H1 (cell line): ENCODE results near the gene CDX2.

Experiments
- ASH2L ChIP-seq: fragments of 200-600, 300-600 bp; sonication (generic); IDR thresholded peaks from one replicate; pipeline ENCODE4 v1.7.1; 2017; ENCODE audit warnings: low read length
- BCL11A ChIP-seq, 2 experiments: IDR thresholded peaks; one replicate each; pipeline ENCODE4 v1.6.1; 2011; ENCODE audit warnings: low read depth in 2 of 2, low read length in 2 of 2, mild to moderate bottlenecking in 2 of 2
- EGR1 ChIP-seq: IDR thresholded peaks from 2 replicates; pipeline ENCODE4 v1.6.1; 2011; ENCODE audit warnings: low read depth, low read length, borderline replicate concordance
- EP300 ChIP-seq, 2 experiments: IDR thresholded peaks; 1 replicate in 1 of 2; 2 replicates in 1 of 2; pipeline ENCODE4 v1.6.1; 2011 to 2012; ENCODE audit warnings: low read depth in 2 of 2, low read length in 2 of 2, mild to moderate bottlenecking in 2 of 2, borderline replicate concordance in 1 of 2, inconsistent platforms in 1 of 2, moderate library complexity in 1 of 2
- EZH2 ChIP-seq: fragments of 200-600 bp; sonication (generic); IDR thresholded peaks from 2 replicates; pipeline ENCODE4 v1.7.1; 2012; ENCODE audit warnings: low read depth, mild to moderate bottlenecking, moderate library complexity, low read length, inconsistent platforms; ENCODE audit not compliant: severe bottlenecking
- HDAC2 ChIP-seq, 2 experiments: fragments of 300-600 bp in 1 of 2; sonication (generic) in 1 of 2; IDR thresholded peaks; 2 replicates each; pipeline ENCODE4 v1.6.1; 2011 to 2012; ENCODE audit warnings: low read depth in 2 of 2, low read length in 2 of 2, mild to moderate bottlenecking in 2 of 2, moderate library complexity in 2 of 2, borderline replicate concordance in 1 of 2, inconsistent platforms in 1 of 2
- POLR2AphosphoS5 ChIP-seq: IDR thresholded peaks from 2 replicates; pipeline ENCODE4 v1.6.1; 2011; ENCODE audit warnings: low read depth, low read length
- TF ChIP-seq, protein P1 (sequence below), 3 experiments: IDR thresholded peaks; 1 replicate in 2 of 3; 2 replicates in 1 of 3; pipeline versions ENCODE4 v1.5.1 to v1.6.1; 2011; ENCODE audit warnings: low read length in 3 of 3, mild to moderate bottlenecking in 3 of 3, inconsistent platforms in 2 of 3, low read depth in 1 of 3, moderate library complexity in 1 of 3; ENCODE audit not compliant: insufficient read depth in 1 of 3; ENCODE audit errors: control extremely low read depth in 1 of 3

DNA sequence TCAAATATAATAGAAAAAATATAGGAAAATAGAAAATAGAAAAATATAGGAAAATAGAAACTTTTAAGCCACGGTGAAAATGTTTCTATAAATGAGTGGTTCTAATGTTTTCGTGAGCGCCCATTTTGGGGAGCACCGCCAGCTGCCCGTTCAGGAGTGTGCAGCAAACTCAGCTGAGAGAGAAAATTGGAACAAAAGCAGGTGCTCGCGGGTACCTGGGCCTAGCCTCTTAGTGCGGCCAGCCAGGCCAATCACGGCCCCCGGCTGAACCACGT, 49.5 kb downstream of the CDX2 start:
- TF ChIP-seq, protein P1, sequence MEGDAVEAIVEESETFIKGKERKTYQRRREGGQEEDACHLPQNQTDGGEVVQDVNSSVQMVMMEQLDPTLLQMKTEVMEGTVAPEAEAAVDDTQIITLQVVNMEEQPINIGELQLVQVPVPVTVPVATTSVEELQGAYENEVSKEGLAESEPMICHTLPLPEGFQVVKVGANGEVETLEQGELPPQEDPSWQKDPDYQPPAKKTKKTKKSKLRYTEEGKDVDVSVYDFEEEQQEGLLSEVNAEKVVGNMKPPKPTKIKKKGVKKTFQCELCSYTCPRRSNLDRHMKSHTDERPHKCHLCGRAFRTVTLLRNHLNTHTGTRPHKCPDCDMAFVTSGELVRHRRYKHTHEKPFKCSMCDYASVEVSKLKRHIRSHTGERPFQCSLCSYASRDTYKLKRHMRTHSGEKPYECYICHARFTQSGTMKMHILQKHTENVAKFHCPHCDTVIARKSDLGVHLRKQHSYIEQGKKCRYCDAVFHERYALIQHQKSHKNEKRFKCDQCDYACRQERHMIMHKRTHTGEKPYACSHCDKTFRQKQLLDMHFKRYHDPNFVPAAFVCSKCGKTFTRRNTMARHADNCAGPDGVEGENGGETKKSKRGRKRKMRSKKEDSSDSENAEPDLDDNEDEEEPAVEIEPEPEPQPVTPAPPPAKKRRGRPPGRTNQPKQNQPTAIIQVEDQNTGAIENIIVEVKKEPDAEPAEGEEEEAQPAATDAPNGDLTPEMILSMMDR (IDR thresholded peaks at IDR 0.05; ENCODE audit: control extremely low read depth in 1 of 3, insufficient read depth in 1 of 3, low read depth in 1 of 3, low read length in 3 of 3) = no peak
- TF ChIP-seq EZH2 (no peak), HDAC2 (IDR thresholded peaks at IDR 0.05; ENCODE audit: borderline replicate concordance in 1 of 2, low read depth in 2 of 2, low read length in 2 of 2) (no peak), EGR1 (no peak), POLR2AphosphoS5 (no peak), EP300 (IDR thresholded peaks at IDR 0.05; ENCODE audit: borderline replicate concordance in 1 of 2, low read depth in 2 of 2, low read length in 2 of 2) (no peak), BCL11A (IDR thresholded peaks at IDR 0.05; ENCODE audit: low read depth in 2 of 2, low read length in 2 of 2) (no peak), ASH2L (no peak)
